Sigmoid colon (tissue), 7 donors: ENCODE data around the gene KRAS. TPM values are rescaled to one million over a fixed set of nuclear protein-coding genes. Genes with fewer than 3 reads are reported as not detected.

Experiments
- DNase-seq: peaks from one replicate; pipeline ENCODE4 v3.0.0-alpha.2; 2019
- H3K27ac ChIP-seq, 4 donors: fragments of 200-600 bp; sonication (generic); one replicate each; pipeline ENCODE4 v1.5.1; 2016 to 2019; ENCODE audit warnings: mild to moderate bottlenecking in 1 of 4
- H3K27me3 ChIP-seq, 3 donors: fragments of 200-600 bp; sonication (generic); one replicate each; pipeline ENCODE4 v1.5.1; 2019; ENCODE audit warnings: mild to moderate bottlenecking in 1 of 3
- H3K36me3 ChIP-seq, 4 donors: fragments of 200-600 bp; sonication (generic); one replicate each; pipeline ENCODE4 v1.5.1; 2016 to 2019
- H3K4me1 ChIP-seq, 4 donors: fragments of 200-600 bp; sonication (generic); one replicate each; pipeline ENCODE4 v1.5.1; 2017 to 2019
- H3K4me3 ChIP-seq, 4 donors: fragments of 200-600 bp; sonication (generic); one replicate each; pipeline ENCODE4 v1.5.1; 2017 to 2019; ENCODE audit warnings: mild to moderate bottlenecking in 2 of 4, moderate library complexity in 1 of 4
- H3K9me3 ChIP-seq, 4 donors: fragments of 200-600 bp in 3 of 4; sonication (generic) in 3 of 4; one replicate each; pipeline versions ENCODE4 v1.5.1 to v1.6.1; 2013 to 2019
- EP300 ChIP-seq, 4 donors: sonication (generic); formaldehyde crosslinking; IDR thresholded peaks; one replicate each; pipeline ENCODE4 v1.6.1; 2017; ENCODE audit warnings: antibody characterized with exemption in 4 of 4
- POLR2A ChIP-seq, 2 donors: fragments of 450-650 bp; IDR thresholded peaks; one replicate each; pipeline ENCODE4 v1.6.1; 2016; ENCODE audit warnings: antibody characterized with exemption in 2 of 2, mild to moderate bottlenecking in 2 of 2, moderate library complexity in 2 of 2
- POLR2AphosphoS5 ChIP-seq, 4 donors: sonication (generic); formaldehyde crosslinking; IDR thresholded peaks; one replicate each; pipeline ENCODE4 v1.6.1; 2017; ENCODE audit warnings: antibody characterized with exemption in 4 of 4
- WGBS, 2 donors: extraction: QIAGEN DNeasy Blood & Tissue Kit; methylation state at CpG; one replicate each; pipeline ENCODE4 v1.1.7; 2013; 5-methylcytosine and 5-hydroxymethylcytosine counted together
- intact Hi-C: fragments of 100-400 bp; cut with DNase I; formaldehyde crosslinking; loops from one replicate; pipeline ENCODE4 v1.15.1; 2023
- polyA plus RNA-seq, 3 donors: library from polyadenylated mRNA; stranded (reverse); fragments of 200-250 nt; gene quantifications; one replicate each; pipeline ENCODE4 v1.2.3, GENCODE V29; 2013
- total RNA-seq, 4 donors: library from RNA; depleted of rRNA; stranded (reverse); fragments of >200 nt; gene quantifications; one replicate each; pipeline ENCODE4 v1.1.0, GENCODE V29; 2016
- TF ChIP-seq, protein P1 (sequence below), 4 experiments: fragments of 450-650 bp in 3 of 4; fragments of 200-600 bp in 1 of 4; IDR thresholded peaks; one replicate each; pipeline ENCODE4 v1.5.1; 2016 to 2019; ENCODE audit warnings: antibody characterized with exemption in 4 of 4, mild to moderate bottlenecking in 3 of 4, moderate library complexity in 2 of 4
- donor health status: healthy with polysubstance abuse.
- donor health status: Bipolar disorder and iron deficiency.
- donor health status: healthy.

The KRAS gene
- total and polyA plus RNA-seq, 7 donors: 19.4 to 40.2 (median 23.9) TPM

DNA sequence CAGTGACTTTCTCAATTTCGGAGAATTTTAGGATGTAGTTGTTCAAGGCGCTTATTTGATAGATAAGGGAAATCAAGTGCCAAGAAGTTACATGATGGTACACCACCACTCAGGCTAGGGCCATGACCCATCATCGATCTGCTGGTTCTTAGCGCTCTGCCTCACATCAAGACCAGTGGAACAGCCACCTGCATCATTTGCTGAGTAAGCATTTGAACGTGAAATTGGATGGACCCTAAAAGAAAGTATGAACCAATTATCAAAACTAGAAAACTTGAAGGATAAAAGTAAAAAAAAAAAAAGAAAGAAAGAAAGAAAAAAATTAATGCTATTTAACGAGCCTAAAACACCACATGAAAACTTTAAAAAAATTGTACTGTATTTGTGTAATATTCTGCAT, 27.5 kb upstream of the KRAS start:
- H3K4me1 ChIP-seq: peaks cover 0 to 31% (median 19%) of the 10 kb centered on the region in 4 donors
- TF ChIP-seq, protein P1, sequence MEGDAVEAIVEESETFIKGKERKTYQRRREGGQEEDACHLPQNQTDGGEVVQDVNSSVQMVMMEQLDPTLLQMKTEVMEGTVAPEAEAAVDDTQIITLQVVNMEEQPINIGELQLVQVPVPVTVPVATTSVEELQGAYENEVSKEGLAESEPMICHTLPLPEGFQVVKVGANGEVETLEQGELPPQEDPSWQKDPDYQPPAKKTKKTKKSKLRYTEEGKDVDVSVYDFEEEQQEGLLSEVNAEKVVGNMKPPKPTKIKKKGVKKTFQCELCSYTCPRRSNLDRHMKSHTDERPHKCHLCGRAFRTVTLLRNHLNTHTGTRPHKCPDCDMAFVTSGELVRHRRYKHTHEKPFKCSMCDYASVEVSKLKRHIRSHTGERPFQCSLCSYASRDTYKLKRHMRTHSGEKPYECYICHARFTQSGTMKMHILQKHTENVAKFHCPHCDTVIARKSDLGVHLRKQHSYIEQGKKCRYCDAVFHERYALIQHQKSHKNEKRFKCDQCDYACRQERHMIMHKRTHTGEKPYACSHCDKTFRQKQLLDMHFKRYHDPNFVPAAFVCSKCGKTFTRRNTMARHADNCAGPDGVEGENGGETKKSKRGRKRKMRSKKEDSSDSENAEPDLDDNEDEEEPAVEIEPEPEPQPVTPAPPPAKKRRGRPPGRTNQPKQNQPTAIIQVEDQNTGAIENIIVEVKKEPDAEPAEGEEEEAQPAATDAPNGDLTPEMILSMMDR (IDR thresholded peaks at IDR 0.05): no peak
- TF ChIP-seq POLR2AphosphoS5 (IDR thresholded peaks at IDR 0.05): no peak
- no peak for TF ChIP-seq EP300 (IDR thresholded peaks at IDR 0.05)
- intact Hi-C loops: no loop called here
- WGBS, 2 donors: 93 to 96% methylated on average over 6 of the region's 6 CpGs
- H3K4me3 ChIP-seq: no peak overlapping the region
- H3K36me3 ChIP-seq: no peaks in the 10 kb centered on the region
- no peaks in the 10 kb centered on the region for H3K9me3 ChIP-seq
- no peaks in the 10 kb centered on the region for H3K27me3 ChIP-seq
- no peak for DNase-seq
- H3K27ac ChIP-seq: no peak overlapping the region

GRCh38 chr12:25276199-25276937, 25.6 kb upstream of the KRAS start:
- peaks cover 0 to 17% (median 8%) of the 10 kb centered on the region in 4 donors for H3K4me1 ChIP-seq
- DNase-seq: peak; percentile 74
- peak overlapping the region in 3 of 4 donors; percentile 28 to 68 (median 49) for H3K27ac ChIP-seq
- 39 to 66% methylated on average over 4 of the region's 4 CpGs for WGBS, 2 donors
- no peaks in the 10 kb centered on the region for H3K36me3 ChIP-seq
- no peak overlapping the region for H3K4me3 ChIP-seq
- intact Hi-C loops: loop anchor here (2.0 kb wide), 1 partner anchor 26 kb away; the partner anchor contains the start of gene KRAS
- no peaks in the 10 kb centered on the region for H3K9me3 ChIP-seq
- no peak for TF ChIP-seq POLR2A (IDR thresholded peaks at IDR 0.05)
- TF ChIP-seq, protein P1 (IDR thresholded peaks at IDR 0.05): no peak
- TF ChIP-seq EP300 (IDR thresholded peaks at IDR 0.05): no peak
- TF ChIP-seq POLR2AphosphoS5 (IDR thresholded peaks at IDR 0.05): peak in 1 of 4 donors; percentile 38
- H3K27me3 ChIP-seq: no peaks in the 10 kb centered on the region

GRCh38 chr12:25271486-25272098, 20.9 kb upstream of the KRAS start:
- 66 to 73% methylated on average over 4 of the region's 4 CpGs for WGBS, 2 donors
- Histone ChIP-seq H3K4me1 (peaks cover 0 to 21% (median 9%) of the 10 kb centered on the region in 4 donors), H3K4me3 (no peak overlapping the region), H3K36me3 (no peaks in the 10 kb centered on the region), H3K27ac (no peak overlapping the region), H3K9me3 (no peaks in the 10 kb centered on the region), H3K27me3 (no peaks in the 10 kb centered on the region)
- no peak for DNase-seq
- intact Hi-C loops: no loop called here
- TF ChIP-seq POLR2A (IDR thresholded peaks at IDR 0.05) (no peak), POLR2AphosphoS5 (IDR thresholded peaks at IDR 0.05) (no peak)

GRCh38 chr12:25269701-25270100, 19.0 kb upstream of the KRAS start:
- H3K36me3 ChIP-seq: no peaks in the 10 kb centered on the region
- no peaks in the 10 kb centered on the region for H3K9me3 ChIP-seq
- TF ChIP-seq, protein P1 (IDR thresholded peaks at IDR 0.05): no peak
- no peak for DNase-seq
- no peak overlapping the region for H3K27ac ChIP-seq
- no peak overlapping the region for H3K4me3 ChIP-seq
- H3K27me3 ChIP-seq: no peaks in the 10 kb centered on the region
- peaks cover 0 to 12% (median 3%) of the 10 kb centered on the region in 4 donors for H3K4me1 ChIP-seq
- WGBS, 2 donors: 67 to 94% methylated on average over 2 of the region's 2 CpGs
- intact Hi-C loops: no loop called here

- TF ChIP-seq, protein P1 (IDR thresholded peaks at IDR 0.05): no peak
- TF ChIP-seq POLR2A (IDR thresholded peaks at IDR 0.05): no peak
- no peak for TF ChIP-seq POLR2AphosphoS5 (IDR thresholded peaks at IDR 0.05)
- no peak for TF ChIP-seq EP300 (IDR thresholded peaks at IDR 0.05)
- H3K27me3 ChIP-seq: no peaks in the 10 kb centered on the region
- H3K27ac ChIP-seq: peak overlapping the region in 1 of 4 donors; percentile 23
Observed at GRCh38 chr12:25266497-25266896, 15.8 kb upstream of the KRAS start.

More at GRCh38 chr12:25266497-25266896, 15.8 kb upstream of the KRAS start:
- no peak for DNase-seq
- intact Hi-C loops: no loop called here
- no peaks in the 10 kb centered on the region for H3K36me3 ChIP-seq
- peaks cover 0 to 12% (median 3%) of the 10 kb centered on the region in 4 donors for H3K4me1 ChIP-seq
- no peaks in the 10 kb centered on the region for H3K9me3 ChIP-seq
- H3K4me3 ChIP-seq: no peak overlapping the region
